Activated naive CD8-positive, alpha-beta T cell (primary cell): Measurements from ENCODE around the gene NEK9.
A peak's percentile ranks its signal among the peaks of the same experiment; 100 is the strongest.
"Not testable (repeated sequence)": the region's sequence is repeated elsewhere in the genome, so short reads cannot be mapped to it uniquely, and the experiment has no call there.

Experiments
- H3K27ac Mint-ChIP-seq: one replicate; pipeline ENCODE4 v1.8.0; 2021; ENCODE audit warnings: mixed read lengths
- H3K27me3 Mint-ChIP-seq: one replicate; pipeline ENCODE4 v1.8.0; 2021; ENCODE audit warnings: mixed read lengths
- H3K36me3 Mint-ChIP-seq: one replicate; pipeline ENCODE4 v1.8.0; 2021; ENCODE audit warnings: mixed read lengths
- H3K4me1 Mint-ChIP-seq: one replicate; pipeline ENCODE4 v1.8.0; 2021; ENCODE audit warnings: low read depth, mixed read lengths
- H3K4me3 Mint-ChIP-seq: one replicate; pipeline ENCODE4 v1.8.0; 2021; ENCODE audit warnings: mild to moderate bottlenecking, mixed read lengths
- H3K9me3 Mint-ChIP-seq: one replicate; pipeline ENCODE4 v1.8.0; 2021; ENCODE audit warnings: low read depth, mixed read lengths

The NEK9 gene

GRCh38 chr14:75069811-75070145 lies 57.1 kb downstream of the NEK9 start:
- H3K36me3 Mint-ChIP-seq = no peaks in the 10 kb centered on the region
- H3K4me3 Mint-ChIP-seq = no peak overlapping the region
- no peaks in the 10 kb centered on the region for H3K27me3 Mint-ChIP-seq
- peaks cover 5% of the 10 kb centered on the region for H3K4me1 Mint-ChIP-seq
- no peaks in the 10 kb centered on the region for H3K9me3 Mint-ChIP-seq
- H3K27ac Mint-ChIP-seq = peak overlapping the region; percentile 58

- Mint-ChIP-seq H3K9me3 (no peaks in the 10 kb centered on the region), H3K36me3 (no peaks in the 10 kb centered on the region), H3K27me3 (no peaks in the 10 kb centered on the region), H3K4me3 (peak within 1 kb of the TSS; percentile 27), H3K4me1 (peaks cover 8% of the 10 kb centered on the region), H3K27ac (peak within 1 kb of the TSS; percentile 58)
These were observed 57.6 kb downstream of the NEK9 start, which contains the start of gene ZC2HC1C for GRCh38 chr14:75069121-75069810. TSS of gene ZC2HC1C (plus strand) at chr14:75069641. CDS start at chr14:75070574, 933 bp downstream.

GRCh38 chr14:75068294-75069120 lies 58.3 kb downstream of the NEK9 start:
- Mint-ChIP-seq H3K27ac (no peak overlapping the region), H3K9me3 (no peaks in the 10 kb centered on the region), H3K4me1 (peaks cover 14% of the 10 kb centered on the region), H3K4me3 (no peak overlapping the region), H3K27me3 (no peaks in the 10 kb centered on the region), H3K36me3 (no peaks in the 10 kb centered on the region)

GRCh38 chr14:75067765-75068164 lies 59.1 kb downstream of the NEK9 start:
- H3K36me3 Mint-ChIP-seq, H3K9me3 Mint-ChIP-seq: not testable (repeated sequence)

GRCh38 chr14:75067212-75067611 lies 59.6 kb downstream of the NEK9 start:
- Mint-ChIP-seq H3K4me1 (peaks cover 21% of the 10 kb centered on the region), H3K36me3 (no peaks in the 10 kb centered on the region), H3K9me3 (no peaks in the 10 kb centered on the region), H3K4me3 (no peak overlapping the region), H3K27ac (no peak overlapping the region), H3K27me3 (no peaks in the 10 kb centered on the region)

More at GRCh38 chr14:75067765-75068164, 59.1 kb downstream of the NEK9 start:
- H3K27ac Mint-ChIP-seq, H3K27me3 Mint-ChIP-seq, H3K4me3 Mint-ChIP-seq: not testable (repeated sequence)
- peaks cover 21% of the 10 kb centered on the region for H3K4me1 Mint-ChIP-seq

- Mint-ChIP-seq H3K9me3 (no peaks in the 10 kb centered on the region), H3K27me3 (no peaks in the 10 kb centered on the region), H3K36me3 (no peaks in the 10 kb centered on the region), H3K27ac (no peak overlapping the region), H3K4me3 (no peak overlapping the region), H3K4me1 (peaks cover 21% of the 10 kb centered on the region)
These were observed 60.2 kb downstream of the NEK9 start for GRCh38 chr14:75066691-75067090.

- Mint-ChIP-seq H3K27me3 (no peaks in the 10 kb centered on the region), H3K27ac (peak overlapping the region; percentile 97), H3K4me1 (peaks cover 28% of the 10 kb centered on the region)
These were observed 62.7 kb downstream of the NEK9 start for GRCh38 chr14:75064205-75064567.

GRCh38 chr14:75063491-75064204 lies 63.2 kb downstream of the NEK9 start, which contains the start of gene ACYP1:
TSS of gene ACYP1 (minus strand) at chr14:75064024. CDS start at chr14:75063553, 471 bp downstream.
- Mint-ChIP-seq H3K9me3 (no peaks in the 10 kb centered on the region), H3K4me3 (peak within 1 kb of the TSS; percentile 100), H3K27ac (peak within 1 kb of the TSS; percentile 97)

More at GRCh38 chr14:75064205-75064567, 62.7 kb downstream of the NEK9 start:
- Mint-ChIP-seq H3K4me3 (peak overlapping the region; percentile 100), H3K36me3 (peaks cover 6% of the 10 kb centered on the region), H3K9me3 (no peaks in the 10 kb centered on the region)

GRCh38 chr14:75063013-75063412 lies 63.8 kb downstream of the NEK9 start:
- H3K9me3 Mint-ChIP-seq = no peaks in the 10 kb centered on the region
- H3K4me1 Mint-ChIP-seq = peaks cover 28% of the 10 kb centered on the region
- peak overlapping the region; percentile 97 for H3K27ac Mint-ChIP-seq
- peaks cover 6% of the 10 kb centered on the region for H3K36me3 Mint-ChIP-seq
- H3K27me3 Mint-ChIP-seq = no peaks in the 10 kb centered on the region
- peak overlapping the region; percentile 100 for H3K4me3 Mint-ChIP-seq

More at GRCh38 chr14:75063491-75064204, 63.2 kb downstream of the NEK9 start, which contains the start of gene ACYP1:
- Mint-ChIP-seq H3K36me3 (peaks cover 6% of the 10 kb centered on the region), H3K4me1 (peaks cover 28% of the 10 kb centered on the region), H3K27me3 (no peaks in the 10 kb centered on the region)

GRCh38 chr14:75060420-75060819 lies 66.4 kb downstream of the NEK9 start:
- Mint-ChIP-seq H3K27me3 (no peaks in the 10 kb centered on the region), H3K4me1 (peaks cover 29% of the 10 kb centered on the region), H3K27ac (no peak overlapping the region), H3K4me3 (no peak overlapping the region), H3K36me3 (peaks cover 10% of the 10 kb centered on the region), H3K9me3 (no peaks in the 10 kb centered on the region)

GRCh38 chr14:75059642-75060041 lies 67.2 kb downstream of the NEK9 start:
- Mint-ChIP-seq H3K4me3 (no peak overlapping the region), H3K36me3 (peaks cover 11% of the 10 kb centered on the region), H3K4me1 (peaks cover 25% of the 10 kb centered on the region), H3K27me3 (no peaks in the 10 kb centered on the region), H3K27ac (no peak overlapping the region), H3K9me3 (no peaks in the 10 kb centered on the region)

- Mint-ChIP-seq H3K27me3 (no peaks in the 10 kb centered on the region), H3K4me1 (peaks cover 26% of the 10 kb centered on the region), H3K9me3 (no peaks in the 10 kb centered on the region), H3K27ac (no peak overlapping the region), H3K36me3 (peaks cover 11% of the 10 kb centered on the region), H3K4me3 (no peak overlapping the region)
These were observed 72.4 kb downstream of the NEK9 start for GRCh38 chr14:75054421-75054820.

GRCh38 chr14:75053396-75054291 lies 73.2 kb downstream of the NEK9 start:
- Mint-ChIP-seq H3K4me3 (no peak overlapping the region), H3K36me3 (peaks cover 13% of the 10 kb centered on the region), H3K9me3 (no peaks in the 10 kb centered on the region), H3K27ac (no peak overlapping the region), H3K4me1 (peaks cover 32% of the 10 kb centered on the region), H3K27me3 (no peaks in the 10 kb centered on the region)

GRCh38 chr14:75051556-75051899 lies 75.3 kb downstream of the NEK9 start:
- H3K36me3 Mint-ChIP-seq = peaks cover 28% of the 10 kb centered on the region
- peaks cover 48% of the 10 kb centered on the region for H3K4me1 Mint-ChIP-seq
- peak overlapping the region; percentile 95 for H3K27ac Mint-ChIP-seq
- H3K27me3 Mint-ChIP-seq = no peaks in the 10 kb centered on the region
- peak overlapping the region; percentile 92 for H3K4me3 Mint-ChIP-seq
- H3K9me3 Mint-ChIP-seq = no peaks in the 10 kb centered on the region
